Activated B cell treated with CpG ODN at 0.5 μM for 24 hours (primary cell): ENCODE measurements around the gene ZNF592. TPM values are rescaled to one million over a fixed set of nuclear protein-coding genes. Genes with fewer than 3 reads are reported as not detected.

Experiments used
- ATAC-seq: fragments of 200-7000 bp; cut with Tn5 transposase; one replicate; pipeline ENCODE4 v1.10.0; 2021; ENCODE audit warnings: low read depth, mild to moderate bottlenecking, moderate library complexity
- CTCF ChIA-PET: fragments of 350-600 bp; sonication (Branson Sonifier 250); formaldehyde crosslinking; loops from one replicate; lab custom pipeline; 2021; ENCODE audit warnings: antibody characterized with exemption; lab: Charles Lee
- POLR2A ChIA-PET: fragments of 350-600 bp; sonication (Branson Sonifier 250); formaldehyde crosslinking; loops from one replicate; lab custom pipeline; 2021; ENCODE audit warnings: antibody characterized with exemption; lab: Charles Lee
- DNase-seq: peaks from one replicate; pipeline ENCODE4 v3.0.0; 2022
- H3K27ac Mint-ChIP-seq: one replicate; pipeline ENCODE4 v1.8.0; 2020; ENCODE audit warnings: mixed read lengths
- H3K27me3 Mint-ChIP-seq: one replicate; pipeline ENCODE4 v1.8.0; 2021; ENCODE audit warnings: mixed read lengths
- H3K36me3 Mint-ChIP-seq: one replicate; pipeline ENCODE4 v1.8.0; 2021; ENCODE audit warnings: low read depth, mixed read lengths
- H3K4me1 Mint-ChIP-seq: one replicate; pipeline ENCODE4 v1.8.0; 2021; ENCODE audit warnings: mixed read lengths
- H3K4me3 Mint-ChIP-seq: one replicate; pipeline ENCODE4 v1.8.0; 2020; ENCODE audit warnings: mild to moderate bottlenecking, mixed read lengths
- H3K9me3 Mint-ChIP-seq: one replicate; pipeline ENCODE4 v1.8.0; 2020; ENCODE audit warnings: mixed read lengths
- CTCF ChIP-seq: fragments of 200-600 bp; IDR thresholded peaks from one replicate; pipeline ENCODE4 v1.8.0; 2022; ENCODE audit warnings: antibody characterized with exemption, mild to moderate bottlenecking
- intact Hi-C: fragments of 100-400 bp; cut with micrococcal nuclease; formaldehyde crosslinking; loops from one replicate; pipeline ENCODE4 v1.15.1; 2024
- total RNA-seq: library from RNA; stranded (reverse); gene quantifications from 2 replicates; pipeline ENCODE4 v1.2.3, GENCODE V29; 2022

Gene ZNF592
- total RNA-seq, 1 donor from 2014 or later = 44.3 TPM

- ATAC-seq = no peak
- ChIA-PET POLR2A (interaction anchor here (0.6 to 2.9 kb wide), 3 partner anchors 11 to 44 kb away, joined by 3 to 7 read pairs (median 5); partner anchors contain the start of gene SEC11A), CTCF (no interaction called here)
- no peak for TF ChIP-seq CTCF
- DNase-seq = no peak
- intact Hi-C loops = no loop called here
- H3K36me3 Mint-ChIP-seq = peaks cover 11% of the 10 kb centered on the region
- H3K27ac Mint-ChIP-seq = no peak overlapping the region
- H3K4me3 Mint-ChIP-seq = no peak overlapping the region
- no peaks in the 10 kb centered on the region for H3K27me3 Mint-ChIP-seq
- no peaks in the 10 kb centered on the region for H3K9me3 Mint-ChIP-seq
- peaks cover 16% of the 10 kb centered on the region for H3K4me1 Mint-ChIP-seq
Measured at GRCh38 chr15:84760219-84760618, 11.8 kb downstream of the ZNF592 start.

GRCh38 chr15:84761607-84762131 lies 13.3 kb downstream of the ZNF592 start:
- H3K27ac Mint-ChIP-seq = no peak overlapping the region
- CTCF ChIA-PET = no interaction called here
- POLR2A ChIA-PET = interaction anchor here (2.0 to 2.9 kb wide), 2 partner anchors 13 to 45 kb away, joined by 5 to 7 read pairs; partner anchors contain the start of gene SEC11A
- no peaks in the 10 kb centered on the region for H3K27me3 Mint-ChIP-seq
- ATAC-seq (peak; percentile 65), DNase-seq (no peak)
- no peaks in the 10 kb centered on the region for H3K9me3 Mint-ChIP-seq
- no peak for TF ChIP-seq CTCF
- intact Hi-C loops = loop anchor here (2.0 kb wide), 1 partner anchor 13 kb away; the partner anchor contains the start of gene ZNF592
- H3K4me3 Mint-ChIP-seq = no peak overlapping the region
- H3K36me3 Mint-ChIP-seq = peaks cover 22% of the 10 kb centered on the region
- H3K4me1 Mint-ChIP-seq = peaks cover 4% of the 10 kb centered on the region

GRCh38 chr15:84762840-84763572 lies 14.6 kb downstream of the ZNF592 start:
- DNase-seq = no peak
- ATAC-seq = no peak
- H3K9me3 Mint-ChIP-seq = no peaks in the 10 kb centered on the region
- no peaks in the 10 kb centered on the region for H3K27me3 Mint-ChIP-seq
- H3K4me1 Mint-ChIP-seq = peaks cover 1% of the 10 kb centered on the region
- H3K27ac Mint-ChIP-seq = no peak overlapping the region
- H3K4me3 Mint-ChIP-seq = no peak overlapping the region
- CTCF ChIA-PET = no interaction called here
- POLR2A ChIA-PET = interaction anchor here (2.9 kb wide), 1 partner anchor 46 kb away, joined by 7 read pairs; the partner anchor contains the start of gene SEC11A
- H3K36me3 Mint-ChIP-seq = peaks cover 32% of the 10 kb centered on the region
- intact Hi-C loops = loop anchor here (2.0 kb wide), 1 partner anchor 14 kb away; the partner anchor contains the start of gene ZNF592
- TF ChIP-seq CTCF = no peak

- no peak for ATAC-seq
- Mint-ChIP-seq H3K27me3 (no peaks in the 10 kb centered on the region), H3K9me3 (no peaks in the 10 kb centered on the region), H3K27ac (no peak overlapping the region), H3K4me3 (no peak overlapping the region), H3K36me3 (peaks cover 47% of the 10 kb centered on the region), H3K4me1 (peaks cover 3% of the 10 kb centered on the region)
- intact Hi-C loops = no loop called here
- ChIA-PET CTCF (no interaction called here), POLR2A (no interaction called here)
- no peak for DNase-seq
- no peak for TF ChIP-seq CTCF
Measured at GRCh38 chr15:84764585-84764984, 16.2 kb downstream of the ZNF592 start.

- peaks cover 5% of the 10 kb centered on the region for H3K4me1 Mint-ChIP-seq
- TF ChIP-seq CTCF = no peak
- intact Hi-C loops = no loop called here
- no peak overlapping the region for H3K27ac Mint-ChIP-seq
- no peak overlapping the region for H3K4me3 Mint-ChIP-seq
- ChIA-PET CTCF (no interaction called here), POLR2A (no interaction called here)
- H3K9me3 Mint-ChIP-seq = no peaks in the 10 kb centered on the region
- ATAC-seq (no peak), DNase-seq (no peak)
- no peaks in the 10 kb centered on the region for H3K27me3 Mint-ChIP-seq
- H3K36me3 Mint-ChIP-seq = peaks cover 51% of the 10 kb centered on the region
Measured at GRCh38 chr15:84764989-84765388, 16.6 kb downstream of the ZNF592 start.
